Esophagus squamous epithelium (tissue), 5 donors: ENCODE data around the gene TANGO2. TPM values are rescaled to one million over a fixed set of nuclear protein-coding genes. Genes with fewer than 3 reads are reported as not detected.

ENCODE experiments used
- DNase-seq: peaks from one replicate; lab custom pipeline; 2025; lab: John Stamatoyannopoulos, UW
- H3K27ac ChIP-seq, 4 donors: fragments of 200-600 bp; sonication (generic); one replicate each; pipeline ENCODE4 v1.5.1; 2016 to 2019; ENCODE audit warnings: mild to moderate bottlenecking in 1 of 4
- H3K27me3 ChIP-seq, 4 donors: fragments of 200-600 bp; sonication (generic); 1 replicate in 3 of 4; 2 replicates in 1 of 4; pipeline versions ENCODE4 v1.5.1 to v1.6.0; 2017 to 2021; ENCODE audit warnings: antibody characterized with exemption in 1 of 4
- H3K36me3 ChIP-seq, 3 donors: fragments of 200-600 bp; sonication (generic); one replicate each; pipeline ENCODE4 v1.5.1; 2016 to 2019
- H3K4me1 ChIP-seq, 3 donors: fragments of 200-600 bp; sonication (generic); one replicate each; pipeline ENCODE4 v1.5.1; 2017 to 2019
- H3K4me3 ChIP-seq, 4 donors: fragments of 200-600 bp; sonication (generic); 1 replicate in 3 of 4; 2 replicates in 1 of 4; pipeline ENCODE4 v1.5.1; 2016 to 2019; ENCODE audit warnings: mild to moderate bottlenecking in 2 of 4, moderate library complexity in 1 of 4
- H3K9me3 ChIP-seq, 3 donors: fragments of 200-600 bp; sonication (generic); one replicate each; pipeline ENCODE4 v1.5.1; 2016 to 2019
- POLR2A ChIP-seq, 4 donors: fragments of 450-650 bp; IDR thresholded peaks; one replicate each; pipeline ENCODE4 v1.6.1; 2017; ENCODE audit warnings: antibody characterized with exemption in 4 of 4, mild to moderate bottlenecking in 4 of 4, moderate library complexity in 3 of 4
- WGBS, 2 donors: methylation state at CpG; one replicate each; pipeline ENCODE4 v1.1.5; 2018; 5-methylcytosine and 5-hydroxymethylcytosine counted together
- intact Hi-C: fragments of 100-400 bp; cut with DNase I; formaldehyde crosslinking; loops from one replicate; pipeline ENCODE4 v1.15.0; 2022
- total RNA-seq, 4 donors: library from RNA; depleted of rRNA; stranded (reverse); fragments of >200 nt; gene quantifications; one replicate each; pipeline ENCODE4 v1.1.0, GENCODE V29; 2016
- TF ChIP-seq, protein P1 (sequence below), 6 experiments: fragments of 450-650 bp in 4 of 6; fragments of 200-600 bp in 2 of 6; sonication (generic) in 2 of 6; IDR thresholded peaks; one replicate each; pipeline ENCODE4 v1.5.1; 2016 to 2019; ENCODE audit warnings: antibody characterized with exemption in 6 of 6, mild to moderate bottlenecking in 4 of 6, moderate library complexity in 4 of 6
- donor health status: DM: yes; HTN: yes; CAD: no.

Gene TANGO2
- total RNA-seq, 4 donors from 2014 or later = 14.0 to 28.2 (median 17.6) TPM

DNA sequence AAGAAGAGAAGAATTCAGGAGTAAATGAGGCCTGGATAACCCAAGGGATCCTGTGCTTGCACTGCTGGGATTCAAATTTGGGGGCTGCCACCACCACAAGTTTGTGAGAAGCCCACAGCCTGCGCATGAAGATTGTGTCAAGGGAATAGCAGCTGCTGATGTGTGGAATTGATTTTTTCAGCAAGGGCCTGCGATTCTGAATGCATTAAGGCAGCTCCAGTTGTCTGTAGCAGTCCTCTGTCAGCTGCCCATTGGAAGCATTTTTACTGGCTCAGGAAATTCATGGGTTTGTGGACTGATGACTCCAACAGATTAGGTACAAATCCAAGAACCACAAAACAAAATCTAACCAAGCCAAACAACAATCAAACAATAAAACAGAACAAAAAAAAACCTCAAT lies 18.3 kb upstream of the TANGO2 start:
- H3K4me1 ChIP-seq = peaks cover 0 to 12% (median 5%) of the 10 kb centered on the region in 3 donors
- no peaks in the 10 kb centered on the region for H3K36me3 ChIP-seq
- no peak overlapping the region for H3K4me3 ChIP-seq
- H3K27me3 ChIP-seq = no peaks in the 10 kb centered on the region
- 70 to 79% methylated on average over 2 of the region's 2 CpGs for WGBS, 2 donors
- intact Hi-C loops = no loop called here
- DNase-seq = no peak
- no peak overlapping the region for H3K27ac ChIP-seq
- no peak for TF ChIP-seq POLR2A (IDR thresholded peaks at IDR 0.05)
- TF ChIP-seq, protein P1, sequence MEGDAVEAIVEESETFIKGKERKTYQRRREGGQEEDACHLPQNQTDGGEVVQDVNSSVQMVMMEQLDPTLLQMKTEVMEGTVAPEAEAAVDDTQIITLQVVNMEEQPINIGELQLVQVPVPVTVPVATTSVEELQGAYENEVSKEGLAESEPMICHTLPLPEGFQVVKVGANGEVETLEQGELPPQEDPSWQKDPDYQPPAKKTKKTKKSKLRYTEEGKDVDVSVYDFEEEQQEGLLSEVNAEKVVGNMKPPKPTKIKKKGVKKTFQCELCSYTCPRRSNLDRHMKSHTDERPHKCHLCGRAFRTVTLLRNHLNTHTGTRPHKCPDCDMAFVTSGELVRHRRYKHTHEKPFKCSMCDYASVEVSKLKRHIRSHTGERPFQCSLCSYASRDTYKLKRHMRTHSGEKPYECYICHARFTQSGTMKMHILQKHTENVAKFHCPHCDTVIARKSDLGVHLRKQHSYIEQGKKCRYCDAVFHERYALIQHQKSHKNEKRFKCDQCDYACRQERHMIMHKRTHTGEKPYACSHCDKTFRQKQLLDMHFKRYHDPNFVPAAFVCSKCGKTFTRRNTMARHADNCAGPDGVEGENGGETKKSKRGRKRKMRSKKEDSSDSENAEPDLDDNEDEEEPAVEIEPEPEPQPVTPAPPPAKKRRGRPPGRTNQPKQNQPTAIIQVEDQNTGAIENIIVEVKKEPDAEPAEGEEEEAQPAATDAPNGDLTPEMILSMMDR (IDR thresholded peaks at IDR 0.05) = no peak
- H3K9me3 ChIP-seq = peaks cover 0 to 5% (median 0%) of the 10 kb centered on the region in 3 donors

DNA sequence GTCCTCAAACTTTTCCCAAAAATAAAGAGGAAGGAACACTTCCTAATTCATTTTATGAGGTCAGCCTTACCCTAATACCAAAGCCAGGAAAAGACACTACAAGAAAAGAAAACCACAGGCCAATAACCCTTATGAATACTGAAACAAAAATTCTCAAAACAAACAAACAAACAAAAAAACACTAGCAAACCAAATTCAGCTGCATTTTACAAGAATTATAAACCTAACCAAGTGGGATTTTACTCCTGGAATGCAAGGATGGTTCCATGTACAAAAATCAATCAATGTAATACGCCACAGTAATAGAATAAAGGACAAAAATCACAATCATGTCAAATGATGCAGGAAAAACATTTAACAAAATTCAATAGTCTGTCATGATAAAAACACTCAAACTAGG lies 17.6 kb upstream of the TANGO2 start:
- Histone ChIP-seq H3K4me1 (peaks cover 0 to 10% (median 5%) of the 10 kb centered on the region in 3 donors), H3K9me3 (peaks cover 0 to 5% (median 0%) of the 10 kb centered on the region in 3 donors), H3K27me3 (no peaks in the 10 kb centered on the region), H3K36me3 (no peaks in the 10 kb centered on the region), H3K27ac (no peak overlapping the region), H3K4me3 (no peak overlapping the region)
- 94 to 97% methylated on average over 1 of the region's 1 CpG for WGBS, 2 donors
- DNase-seq = no peak
- TF ChIP-seq, protein P1 (IDR thresholded peaks at IDR 0.05) = no peak
- TF ChIP-seq POLR2A (IDR thresholded peaks at IDR 0.05) = no peak
- intact Hi-C loops = no loop called here

DNA sequence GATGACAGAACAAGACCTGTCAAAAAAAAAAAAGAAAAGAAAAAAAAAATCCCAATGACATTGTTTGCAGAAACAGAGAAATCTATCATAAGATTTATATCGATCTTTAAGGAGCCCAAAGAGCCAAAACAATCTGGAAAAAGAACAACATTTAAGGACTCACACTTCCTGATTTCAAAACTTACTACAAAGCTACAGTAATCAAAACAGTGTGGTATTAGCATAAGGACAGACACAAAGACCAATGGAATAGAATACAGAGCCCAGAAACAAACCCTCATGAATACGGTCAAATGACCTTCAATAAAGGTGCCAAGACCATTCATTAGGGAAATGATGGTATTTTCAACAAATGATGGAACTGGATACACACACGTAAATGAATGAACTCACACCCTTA lies 16.4 kb upstream of the TANGO2 start:
- intact Hi-C loops = no loop called here
- Histone ChIP-seq H3K9me3 (peaks cover 0 to 5% (median 0%) of the 10 kb centered on the region in 3 donors), H3K4me3 (no peak overlapping the region), H3K27ac (no peak overlapping the region), H3K4me1 (no peaks in the 10 kb centered on the region), H3K36me3 (no peaks in the 10 kb centered on the region), H3K27me3 (no peaks in the 10 kb centered on the region)
- DNase-seq = no peak
- 89 to 96% methylated on average over 3 of the region's 3 CpGs for WGBS, 2 donors
- no peak for TF ChIP-seq POLR2A (IDR thresholded peaks at IDR 0.05)
- TF ChIP-seq, protein P1 (IDR thresholded peaks at IDR 0.05) = no peak

DNA sequence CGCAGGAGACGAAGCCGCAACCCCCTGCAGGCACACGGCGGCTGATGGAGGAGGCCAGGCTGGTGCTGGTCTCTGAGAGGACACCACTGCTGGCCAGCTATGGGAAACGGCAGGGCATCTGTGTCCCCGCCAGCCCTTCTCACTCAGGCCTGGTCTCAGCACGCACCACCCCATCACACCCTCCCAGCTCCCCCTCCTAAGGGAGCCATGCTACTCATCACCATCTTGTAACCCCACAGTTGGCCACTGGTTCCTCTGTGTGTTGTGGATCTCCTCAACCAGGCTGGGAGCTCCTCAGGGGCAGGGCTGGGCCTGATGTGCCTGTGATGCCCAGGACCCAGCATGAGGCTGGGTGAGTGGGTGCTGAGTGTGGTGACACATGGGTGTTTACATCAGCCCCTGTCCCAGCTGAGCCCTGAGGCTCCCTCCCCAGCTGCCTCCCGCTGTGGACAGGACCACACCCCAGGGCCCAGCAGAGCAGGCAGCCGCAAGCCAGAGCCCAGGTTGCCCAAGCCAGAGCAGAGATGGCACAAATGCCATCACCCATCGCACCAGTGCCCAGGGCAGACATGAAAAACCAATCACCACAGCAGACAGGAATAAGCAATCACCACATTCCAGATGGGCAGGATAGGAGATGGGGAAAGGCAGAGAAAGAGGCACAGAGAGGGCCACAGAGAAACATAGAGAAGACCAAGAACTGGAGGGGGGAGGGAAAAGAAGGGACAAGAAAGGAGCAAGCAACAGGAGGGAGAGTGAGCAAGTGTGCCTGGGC lies 12.5 kb upstream of the TANGO2 start:
- 87 to 95% methylated on average over 7 to 8 of the region's 11 CpGs for WGBS, 2 donors
- H3K27ac ChIP-seq = no peak overlapping the region
- intact Hi-C loops = no loop called here
- no peak for TF ChIP-seq POLR2A (IDR thresholded peaks at IDR 0.05)
- TF ChIP-seq, protein P1 (IDR thresholded peaks at IDR 0.05) = no peak
- peaks cover 0 to 3% (median 0%) of the 10 kb centered on the region in 3 donors for H3K9me3 ChIP-seq
- H3K4me1 ChIP-seq = peaks cover 0 to 10% (median 0%) of the 10 kb centered on the region in 3 donors
- H3K4me3 ChIP-seq = no peak overlapping the region
- H3K36me3 ChIP-seq = no peaks in the 10 kb centered on the region
- DNase-seq = no peak
- H3K27me3 ChIP-seq = no peaks in the 10 kb centered on the region

DNA sequence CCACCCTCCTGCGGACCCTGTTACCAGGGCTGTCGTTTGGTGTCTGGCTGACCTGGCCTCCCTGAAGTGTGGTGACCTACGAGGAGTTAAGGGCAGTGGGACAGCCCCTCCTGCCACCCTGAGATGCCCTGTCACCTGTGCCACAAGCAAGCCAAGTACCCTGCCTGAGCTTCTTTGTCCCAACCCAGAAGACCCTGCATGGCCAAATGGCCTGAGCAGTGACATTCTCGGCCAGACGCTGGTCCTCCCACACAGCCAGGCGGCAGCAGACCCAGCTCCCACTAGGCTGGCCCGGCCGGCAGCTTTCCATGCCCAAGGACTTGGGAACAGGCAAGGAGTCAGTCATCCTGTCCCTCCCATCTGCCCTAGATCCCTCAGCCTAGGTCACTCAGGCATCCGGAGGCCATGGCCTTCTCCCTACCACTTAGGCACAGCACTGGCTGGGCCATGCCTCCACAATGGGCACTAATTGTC lies 11.9 kb upstream of the TANGO2 start:
- WGBS, 2 donors = 92% methylated on average over 5 to 9 of the region's 9 CpGs
- DNase-seq = no peak
- TF ChIP-seq POLR2A (IDR thresholded peaks at IDR 0.05) = no peak
- TF ChIP-seq, protein P1 (IDR thresholded peaks at IDR 0.05) = no peak
- Histone ChIP-seq H3K27ac (no peak overlapping the region), H3K36me3 (no peaks in the 10 kb centered on the region), H3K4me1 (peaks cover 0 to 11% (median 0%) of the 10 kb centered on the region in 3 donors), H3K9me3 (no peaks in the 10 kb centered on the region), H3K4me3 (no peak overlapping the region), H3K27me3 (no peaks in the 10 kb centered on the region)
- intact Hi-C loops = no loop called here
